Tibial artery (tissue), 4 donors: ENCODE measurements around the gene SLC12A4.
"Not testable (repeated sequence)": the region's sequence is repeated elsewhere in the genome, so short reads cannot be mapped to it uniquely, and the experiment has no call there.

ENCODE experiments used
- DNase-seq, 2 donors: peaks; one replicate each; pipeline ENCODE4 v3.0.0-alpha.2; 2019
- H3K27ac ChIP-seq, 2 donors: fragments of 200-600 bp; sonication (generic) in 1 of 2; 1 replicate in 1 of 2; 2 replicates in 1 of 2; pipeline ENCODE4 v1.5.1; 2018 to 2019; ENCODE audit warnings: mild to moderate bottlenecking in 1 of 2
- H3K27me3 ChIP-seq, 2 donors: fragments of 200-600 bp; sonication (generic) in 1 of 2; one replicate each; pipeline versions ENCODE4 v1.5.1 to v1.6.0; 2016 to 2019
- H3K36me3 ChIP-seq, 3 donors: fragments of 200-600 bp; sonication (generic) in 2 of 3; one replicate each; pipeline ENCODE4 v1.5.1; 2016 to 2019; ENCODE audit warnings: mild to moderate bottlenecking in 2 of 3
- H3K4me1 ChIP-seq, 4 donors: fragments of 200-600 bp; sonication (generic) in 2 of 4; 1 replicate in 3 of 4; 2 replicates in 1 of 4; pipeline ENCODE4 v1.5.1; 2016 to 2019
- H3K4me3 ChIP-seq, 2 donors: fragments of 200-600 bp; sonication (generic) in 1 of 2; 1 replicate in 1 of 2; 2 replicates in 1 of 2; pipeline ENCODE4 v1.5.1; 2018 to 2019; ENCODE audit warnings: mild to moderate bottlenecking in 2 of 2
- H3K9me3 ChIP-seq, 3 donors: fragments of 200-600 bp; sonication (generic) in 1 of 3; one replicate each; pipeline ENCODE4 v1.5.1; 2016 to 2019
- CTCF ChIP-seq, 2 experiments: fragments of 200-600 bp in 1 of 2; fragments of 450-650 bp in 1 of 2; IDR thresholded peaks; one replicate each; pipeline ENCODE4 v1.5.1; 2017 to 2019; ENCODE audit warnings: antibody characterized with exemption in 2 of 2, mild to moderate bottlenecking in 1 of 2, moderate library complexity in 1 of 2
- intact Hi-C: fragments of 100-400 bp; cut with DNase I; formaldehyde crosslinking; loops from one replicate; pipeline ENCODE4 v1.15.0; 2023; ENCODE audit warnings: low total_unique reads

Gene SLC12A4

DNA sequence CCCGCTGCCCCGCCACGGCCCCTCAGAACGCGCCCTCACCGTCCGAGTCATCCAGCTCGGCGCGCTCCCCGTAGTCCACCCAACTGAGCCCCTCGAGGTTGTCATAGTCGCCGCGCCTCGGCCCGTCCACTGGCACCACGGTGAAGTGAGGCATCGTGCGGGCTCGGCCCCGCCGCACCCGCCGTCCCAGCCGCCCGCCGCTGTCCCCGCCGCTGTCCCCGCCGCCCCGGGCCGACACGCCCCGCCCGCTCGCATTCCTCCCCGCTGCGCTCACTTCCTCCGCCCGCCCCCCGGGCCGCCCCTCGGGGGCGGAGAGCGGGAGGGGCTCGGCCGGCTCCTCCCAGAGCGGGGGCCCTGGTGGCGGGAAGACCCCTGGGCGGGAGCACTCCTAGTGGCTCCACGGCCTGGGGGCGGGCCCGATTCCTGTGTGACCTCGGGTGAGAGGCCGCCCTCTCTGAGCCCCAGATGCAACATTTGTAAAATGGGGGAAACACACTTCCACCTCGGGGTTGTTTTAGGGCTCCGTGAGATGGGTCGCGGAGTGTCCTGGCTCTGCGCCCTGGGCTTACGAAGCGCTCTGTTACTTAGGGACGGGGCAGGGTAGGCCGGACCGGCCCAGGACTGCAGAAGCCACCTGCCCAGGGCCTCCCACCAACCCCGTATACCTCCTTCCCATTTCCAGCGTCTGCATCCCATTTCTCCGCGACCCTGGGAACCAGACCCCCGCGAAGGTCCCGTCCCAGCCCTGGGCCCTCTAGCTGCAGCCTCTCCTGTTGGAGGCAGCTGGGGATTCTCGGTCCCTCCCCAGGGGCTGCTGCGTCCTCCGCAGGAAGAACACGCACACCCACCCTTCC, at the start of gene SLC12A4:
SLC12A4 (minus strand) TSS at position 238 of the 854 bp plus-strand sequence; CDS start at position 154, 84 bp downstream.
- intact Hi-C loops: no loop called here
- TF ChIP-seq CTCF (IDR thresholded peaks at IDR 0.05): no peak
- H3K9me3 ChIP-seq: no peaks in the 10 kb centered on the region
- H3K4me1 ChIP-seq: peaks cover 0 to 46% (median 40%) of the 10 kb centered on the region in 4 donors
- H3K4me3 ChIP-seq: peak within 1 kb of the TSS; percentile 93 to 98
- DNase-seq: peak; percentile 84 to 94
- peaks cover 0 to 1% (median 0%) of the 10 kb centered on the region in 3 donors for H3K36me3 ChIP-seq
- H3K27me3 ChIP-seq: no peaks in the 10 kb centered on the region
- H3K27ac ChIP-seq: peak within 1 kb of the TSS; percentile 95 to 96

GRCh38 chr16:68015681-68016080, 47.2 kb upstream of the SLC12A4 start, which contains the start of gene DPEP2NB:
TSS of gene DPEP2NB (minus strand) at chr16:68015911. CDS start at chr16:68015770, 141 bp downstream.
- no peak for DNase-seq
- no peak for TF ChIP-seq CTCF (IDR thresholded peaks at IDR 0.05)
- Histone ChIP-seq H3K4me3 (no peak within 1 kb of the TSS), H3K4me1 (no peaks in the 10 kb centered on the region), H3K27ac (no peak within 1 kb of the TSS), H3K27me3 (peaks cover 0 to 3% of the 10 kb centered on the region in 2 donors), H3K9me3 (no peaks in the 10 kb centered on the region), H3K36me3 (no peaks in the 10 kb centered on the region)
- intact Hi-C loops: no loop called here

GRCh38 chr16:68013440-68013839, 45.0 kb upstream of the SLC12A4 start:
- Histone ChIP-seq H3K4me1 (no peaks in the 10 kb centered on the region), H3K9me3 (no peaks in the 10 kb centered on the region), H3K27ac (no peak overlapping the region), H3K36me3 (no peaks in the 10 kb centered on the region), H3K27me3 (peaks cover 0 to 3% of the 10 kb centered on the region in 2 donors), H3K4me3 (no peak overlapping the region)
- intact Hi-C loops: no loop called here
- TF ChIP-seq CTCF (IDR thresholded peaks at IDR 0.05): no peak
- no peak for DNase-seq

DNA sequence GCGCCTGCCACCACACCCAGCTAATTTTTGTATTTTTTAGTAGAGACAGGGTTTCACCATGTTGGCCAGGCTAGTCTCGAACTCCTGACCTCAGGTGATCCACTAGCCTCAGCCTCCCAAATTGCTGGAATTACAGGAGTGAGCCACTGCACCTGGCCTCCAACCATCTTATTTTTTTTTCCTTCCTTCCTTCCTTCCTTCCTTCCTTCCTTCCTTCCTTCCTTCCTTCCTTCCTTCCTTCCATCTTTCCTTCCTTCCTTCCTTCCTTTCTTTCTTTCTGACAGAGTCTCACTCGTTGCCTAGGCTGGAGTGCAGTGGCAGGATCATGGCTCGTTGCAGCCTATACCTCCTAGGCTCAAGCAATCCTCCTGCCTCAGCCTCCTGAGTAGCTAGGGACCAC, 41.4 kb upstream of the SLC12A4 start:
- H3K9me3 ChIP-seq, H3K4me1 ChIP-seq, intact Hi-C loops: not testable (repeated sequence)

DNA sequence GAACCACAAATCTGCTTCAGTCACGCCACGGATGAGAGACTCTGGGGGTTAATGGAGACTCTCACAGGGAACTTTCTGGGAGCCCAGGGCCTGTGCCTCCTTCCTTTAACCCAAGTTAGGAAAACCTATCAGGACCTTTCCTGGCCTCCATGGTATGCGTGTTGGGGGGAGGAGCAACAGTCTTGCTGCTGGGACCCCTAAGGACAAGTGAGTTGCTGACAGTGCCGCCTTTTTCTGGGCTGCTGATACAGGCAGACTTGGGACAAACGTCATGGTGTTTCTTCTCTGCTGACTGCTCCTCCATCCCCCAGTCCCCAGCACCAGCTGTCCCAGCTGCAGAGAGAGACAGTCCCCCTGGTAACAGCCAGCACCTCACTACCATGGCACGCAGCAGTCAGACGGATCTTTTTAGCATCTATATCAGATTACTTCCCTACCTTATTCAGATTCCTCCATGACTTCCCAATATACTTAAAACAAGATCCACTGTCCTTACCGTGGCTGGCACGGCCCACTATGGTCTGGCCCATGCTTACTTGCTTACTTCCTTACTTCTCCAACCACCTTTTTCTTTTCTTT, 40.8 kb upstream of the SLC12A4 start:
- H3K4me3 ChIP-seq: no peak overlapping the region
- peaks cover 0 to 3% of the 10 kb centered on the region in 2 donors for H3K27me3 ChIP-seq
- DNase-seq: no peak
- H3K36me3 ChIP-seq: no peaks in the 10 kb centered on the region
- no peak overlapping the region for H3K27ac ChIP-seq
- no peaks in the 10 kb centered on the region for H3K9me3 ChIP-seq
- no peaks in the 10 kb centered on the region for H3K4me1 ChIP-seq
- intact Hi-C loops: no loop called here
- TF ChIP-seq CTCF (IDR thresholded peaks at IDR 0.05): no peak

More for the DNA sequence above, 41.4 kb upstream of the SLC12A4 start:
- H3K27me3 ChIP-seq, DNase-seq, H3K27ac ChIP-seq, H3K4me3 ChIP-seq, H3K36me3 ChIP-seq: not testable (repeated sequence)

DNA sequence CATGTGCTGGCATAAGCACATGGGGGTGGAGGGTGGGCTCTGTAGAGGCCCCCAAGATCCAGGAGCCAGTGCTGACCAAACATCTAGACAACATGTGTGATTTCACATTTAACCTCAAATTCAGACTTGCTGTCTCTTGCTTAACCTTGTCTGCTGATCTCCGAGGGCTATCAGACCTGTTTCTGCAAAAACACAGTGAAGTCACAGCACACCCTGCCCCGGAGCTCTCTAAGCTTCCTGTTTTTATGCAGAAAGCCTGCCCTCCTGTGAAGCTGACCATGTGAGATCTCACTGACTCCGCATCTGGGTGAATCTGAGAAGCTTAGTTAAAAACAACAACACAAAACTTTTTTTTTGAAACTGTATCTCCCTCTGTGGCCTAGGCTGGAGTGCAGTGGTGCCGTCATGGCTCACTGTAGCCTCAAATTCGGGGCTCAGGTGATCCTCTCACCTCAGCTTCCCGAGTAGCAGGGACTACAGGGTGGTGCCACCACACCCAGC, 37.4 kb upstream of the SLC12A4 start:
- no peaks in the 10 kb centered on the region for H3K27me3 ChIP-seq
- no peak overlapping the region for H3K27ac ChIP-seq
- no peaks in the 10 kb centered on the region for H3K9me3 ChIP-seq
- no peak for TF ChIP-seq CTCF (IDR thresholded peaks at IDR 0.05)
- H3K36me3 ChIP-seq: no peaks in the 10 kb centered on the region
- H3K4me1 ChIP-seq: no peaks in the 10 kb centered on the region
- no peak overlapping the region for H3K4me3 ChIP-seq
- DNase-seq: peak in 1 of 2 donors; percentile 55
- intact Hi-C loops: no loop called here
